Activated CD4-positive, alpha-beta memory T cell treated with anti-CD3 and anti-CD28 coated beads for 36 hours (primary cell): Measurements from ENCODE around the gene LAYN. TPM values are rescaled to one million over a fixed set of nuclear protein-coding genes. Genes with fewer than 3 reads are reported as not detected.

Experiments used
- CTCF ChIA-PET: fragments of 350-600 bp; sonication (Branson Sonifier 250); formaldehyde crosslinking; loops from one replicate; lab custom pipeline; 2021; ENCODE audit warnings: antibody characterized with exemption, inconsistent platforms; lab: Charles Lee
- POLR2A ChIA-PET: fragments of 350-600 bp; sonication (Branson Sonifier 250); formaldehyde crosslinking; loops from one replicate; lab custom pipeline; 2021; ENCODE audit warnings: antibody characterized with exemption; lab: Charles Lee
- DNase-seq: peaks from one replicate; pipeline ENCODE4 v3.0.0-alpha.2; 2020
- H3K27ac Mint-ChIP-seq: one replicate; pipeline ENCODE4 v1.8.0; 2021; ENCODE audit warnings: mixed read lengths
- H3K27me3 Mint-ChIP-seq: one replicate; pipeline ENCODE4 v1.8.0; 2021; ENCODE audit warnings: mixed read lengths
- H3K36me3 Mint-ChIP-seq: one replicate; pipeline ENCODE4 v1.8.0; 2021; ENCODE audit warnings: mixed read lengths
- H3K4me1 Mint-ChIP-seq: one replicate; pipeline ENCODE4 v1.8.0; 2021; ENCODE audit warnings: low read depth, mixed read lengths
- H3K4me3 Mint-ChIP-seq: one replicate; pipeline ENCODE4 v1.8.0; 2021; ENCODE audit warnings: mild to moderate bottlenecking, mixed read lengths
- H3K9me3 Mint-ChIP-seq: one replicate; pipeline ENCODE4 v1.8.0; 2021; ENCODE audit warnings: mixed read lengths
- intact Hi-C: fragments of 100-400 bp; cut with micrococcal nuclease; formaldehyde crosslinking; loops from one replicate; pipeline ENCODE4 v1.15.1; 2023
- total RNA-seq, 2 experiments: library from RNA; stranded (reverse); gene quantifications; one replicate each; pipeline ENCODE4 v1.2.3, GENCODE V29; 2021

Gene LAYN
- total RNA-seq, 2 experiments from 2014 or later, result 0.19 to 0.26 TPM

GRCh38 chr11:111532365-111532709 is 8.2 kb upstream of the LAYN start:
- CTCF ChIA-PET, result no interaction called here

GRCh38 chr11:111535281-111535680 is 5.2 kb upstream of the LAYN start:
- Mint-ChIP-seq H3K36me3 (no peaks in the 10 kb centered on the region), H3K27me3 (peaks cover 50% of the 10 kb centered on the region), H3K4me1 (peaks cover 15% of the 10 kb centered on the region), H3K9me3 (no peaks in the 10 kb centered on the region), H3K27ac (no peak overlapping the region), H3K4me3 (no peak overlapping the region)
- intact Hi-C loops, result no loop called here
- no peak for DNase-seq
- POLR2A ChIA-PET, result no interaction called here
- CTCF ChIA-PET, result interaction anchor here (0.7 to 1.0 kb wide), 2 partner anchors 16 to 22 kb away, joined by 3 read pairs; no protein-coding TSS in a partner anchor

More at GRCh38 chr11:111532365-111532709, 8.2 kb upstream of the LAYN start:
- Mint-ChIP-seq H3K27me3 (peaks cover 28% of the 10 kb centered on the region), H3K4me1 (peaks cover 26% of the 10 kb centered on the region), H3K36me3 (no peaks in the 10 kb centered on the region), H3K27ac (no peak overlapping the region), H3K4me3 (no peak overlapping the region), H3K9me3 (no peaks in the 10 kb centered on the region)
- no peak for DNase-seq
- POLR2A ChIA-PET, result interaction anchor here (1.2 to 1.5 kb wide), 2 partner anchors 10 to 18 kb away, joined by 3 read pairs; no protein-coding TSS in a partner anchor
- intact Hi-C loops, result loop anchor here (5.0 kb wide), 1 partner anchor 70 kb away; the partner anchor contains the start of gene SIK2

- no peak overlapping the region for H3K4me3 Mint-ChIP-seq
- peaks cover 61% of the 10 kb centered on the region for H3K27me3 Mint-ChIP-seq
- intact Hi-C loops, result no loop called here
- H3K9me3 Mint-ChIP-seq, result no peaks in the 10 kb centered on the region
- peaks cover 9% of the 10 kb centered on the region for H3K4me1 Mint-ChIP-seq
- DNase-seq, result no peak
- no peaks in the 10 kb centered on the region for H3K36me3 Mint-ChIP-seq
- ChIA-PET POLR2A (no interaction called here), CTCF (no interaction called here)
- H3K27ac Mint-ChIP-seq, result no peak overlapping the region
These were observed 3.1 kb upstream of the LAYN start for GRCh38 chr11:111537336-111537860.

- no peaks in the 10 kb centered on the region for H3K36me3 Mint-ChIP-seq
- no peaks in the 10 kb centered on the region for H3K9me3 Mint-ChIP-seq
- peaks cover 70% of the 10 kb centered on the region for H3K27me3 Mint-ChIP-seq
- ChIA-PET CTCF (interaction anchor here (1.6 kb wide), 1 partner anchor 26 kb away, joined by 3 read pairs; no protein-coding TSS in a partner anchor), POLR2A (no interaction called here)
- DNase-seq, result no peak
- H3K27ac Mint-ChIP-seq, result no peak overlapping the region
- no peak overlapping the region for H3K4me3 Mint-ChIP-seq
- H3K4me1 Mint-ChIP-seq, result peaks cover 5% of the 10 kb centered on the region
- intact Hi-C loops, result no loop called here
These were observed 2.0 kb upstream of the LAYN start for GRCh38 chr11:111538407-111539114.

GRCh38 chr11:111539426-111540113 is 950 bp upstream of the LAYN start:
- ChIA-PET POLR2A (no interaction called here), CTCF (interaction anchor here (1.6 kb wide), 1 partner anchor 25 kb away, joined by 3 read pairs; no protein-coding TSS in a partner anchor)
- Mint-ChIP-seq H3K27me3 (peaks cover 73% of the 10 kb centered on the region), H3K9me3 (no peaks in the 10 kb centered on the region), H3K4me3 (no peak overlapping the region), H3K4me1 (peaks cover 5% of the 10 kb centered on the region), H3K36me3 (no peaks in the 10 kb centered on the region), H3K27ac (no peak overlapping the region)
- intact Hi-C loops, result no loop called here
- DNase-seq, result no peak

GRCh38 chr11:111540937-111541253 is 375 bp downstream of the LAYN start:
- ChIA-PET CTCF (no interaction called here), POLR2A (no interaction called here)
- intact Hi-C loops, result no loop called here
- Mint-ChIP-seq H3K4me1 (peaks cover 5% of the 10 kb centered on the region), H3K4me3 (no peak overlapping the region), H3K27ac (no peak overlapping the region), H3K9me3 (no peaks in the 10 kb centered on the region), H3K36me3 (no peaks in the 10 kb centered on the region), H3K27me3 (peaks cover 72% of the 10 kb centered on the region)
- no peak for DNase-seq

GRCh38 chr11:111541254-111542061 is 938 bp downstream of the LAYN start:
- Mint-ChIP-seq H3K4me3 (peak overlapping the region; percentile 51), H3K27me3 (peaks cover 71% of the 10 kb centered on the region), H3K27ac (no peak overlapping the region), H3K9me3 (no peaks in the 10 kb centered on the region), H3K4me1 (peaks cover 5% of the 10 kb centered on the region), H3K36me3 (no peaks in the 10 kb centered on the region)
- DNase-seq, result no peak
- POLR2A ChIA-PET, result interaction anchor here (1.6 kb wide), 1 partner anchor 10 kb away, joined by 3 read pairs; no protein-coding TSS in a partner anchor
- intact Hi-C loops, result no loop called here
- CTCF ChIA-PET, result no interaction called here

GRCh38 chr11:111542606-111543275 is 2.2 kb downstream of the LAYN start:
- ChIA-PET CTCF (interaction anchor here (1.2 kb wide), 1 partner anchor 13 kb away, joined by 3 read pairs; no protein-coding TSS in a partner anchor), POLR2A (interaction anchor here (1.6 kb wide), 1 partner anchor 11 kb away, joined by 3 read pairs; no protein-coding TSS in a partner anchor)
- Mint-ChIP-seq H3K27me3 (peaks cover 63% of the 10 kb centered on the region), H3K4me1 (peaks cover 5% of the 10 kb centered on the region), H3K27ac (no peak overlapping the region), H3K4me3 (no peak overlapping the region), H3K36me3 (no peaks in the 10 kb centered on the region), H3K9me3 (no peaks in the 10 kb centered on the region)
- DNase-seq, result no peak
- intact Hi-C loops, result no loop called here

- no peak for DNase-seq
- no peak overlapping the region for H3K27ac Mint-ChIP-seq
- no peaks in the 10 kb centered on the region for H3K4me1 Mint-ChIP-seq
- ChIA-PET CTCF (interaction anchor here (0.9 kb wide), 1 partner anchor 94 kb away, joined by 3 read pairs; no protein-coding TSS in a partner anchor), POLR2A (no interaction called here)
- peaks cover 30% of the 10 kb centered on the region for H3K27me3 Mint-ChIP-seq
- no peak overlapping the region for H3K4me3 Mint-ChIP-seq
- no peaks in the 10 kb centered on the region for H3K36me3 Mint-ChIP-seq
- intact Hi-C loops, result no loop called here
- H3K9me3 Mint-ChIP-seq, result no peaks in the 10 kb centered on the region
These were observed 8.0 kb downstream of the LAYN start for GRCh38 chr11:111548525-111548924.

- no peak overlapping the region for H3K4me3 Mint-ChIP-seq
- no peak for DNase-seq
- intact Hi-C loops, result no loop called here
- no peaks in the 10 kb centered on the region for H3K36me3 Mint-ChIP-seq
- no peak overlapping the region for H3K27ac Mint-ChIP-seq
- no peaks in the 10 kb centered on the region for H3K9me3 Mint-ChIP-seq
- peaks cover 24% of the 10 kb centered on the region for H3K27me3 Mint-ChIP-seq
- ChIA-PET CTCF (interaction anchor here (0.9 kb wide), 1 partner anchor 94 kb away, joined by 3 read pairs; no protein-coding TSS in a partner anchor), POLR2A (no interaction called here)
- H3K4me1 Mint-ChIP-seq, result no peaks in the 10 kb centered on the region
These were observed 8.8 kb downstream of the LAYN start for GRCh38 chr11:111549196-111549868.

- POLR2A ChIA-PET, result no interaction called here
- DNase-seq, result no peak
- Mint-ChIP-seq H3K4me3 (no peak overlapping the region), H3K36me3 (no peaks in the 10 kb centered on the region), H3K27me3 (peaks cover 21% of the 10 kb centered on the region), H3K9me3 (no peaks in the 10 kb centered on the region), H3K27ac (no peak overlapping the region), H3K4me1 (no peaks in the 10 kb centered on the region)
- CTCF ChIA-PET, result no interaction called here
- intact Hi-C loops, result no loop called here
These were observed 9.3 kb downstream of the LAYN start for GRCh38 chr11:111549869-111550203.
